Right renal pelvis (tissue), 4 donors: ENCODE data around the gene DMXL2. TPM values are rescaled to one million over a fixed set of nuclear protein-coding genes. Genes with fewer than 3 reads are reported as not detected.
"Not testable (repeated sequence)": the region's sequence is repeated elsewhere in the genome, so short reads cannot be mapped to it uniquely, and the experiment has no call there.

ENCODE experiments used
- DNase-seq, 4 donors: peaks; one replicate each; pipeline ENCODE4 v3.0.0-alpha.2; 2013; ENCODE audit warnings: low read depth in 4 of 4, low spot score in 3 of 4, missing footprints in 1 of 4
- polyA plus RNA-seq, 4 donors: library from polyadenylated mRNA; unstranded; fragments of 120-200 nt; gene quantifications; one replicate each; pipeline ENCODE4 v1.2.1, GENCODE V29; 2013; ENCODE audit not compliant: insufficient read length in 4 of 4

Gene DMXL2
- polyA plus RNA-seq, 4 donors = 47.1 to 67.5 (median 53.4) TPM

GRCh38 chr15:51425517-51426040 is 197.0 kb downstream of the DMXL2 start:
- no peak for DNase-seq

GRCh38 chr15:51424780-51425179 is 197.8 kb downstream of the DMXL2 start:
- no peak for DNase-seq

GRCh38 chr15:51423040-51423439 is 199.5 kb downstream of the DMXL2 start:
- not testable (repeated sequence) for DNase-seq

GRCh38 chr15:51416129-51416528 is 206.4 kb downstream of the DMXL2 start:
- no peak for DNase-seq

- no peak for DNase-seq
These were observed 208.2 kb downstream of the DMXL2 start for GRCh38 chr15:51414256-51414860.

- DNase-seq = no peak
These were observed 216.7 kb downstream of the DMXL2 start for GRCh38 chr15:51405693-51406523.

GRCh38 chr15:51403946-51404695 is 218.4 kb downstream of the DMXL2 start:
- no peak for DNase-seq

GRCh38 chr15:51403072-51403878 is 219.3 kb downstream of the DMXL2 start:
- DNase-seq = no peak

GRCh38 chr15:51401872-51402517 is 220.6 kb downstream of the DMXL2 start:
- no peak for DNase-seq

GRCh38 chr15:51401051-51401780 is 221.4 kb downstream of the DMXL2 start:
- no peak for DNase-seq

GRCh38 chr15:51398626-51399025 is 223.9 kb downstream of the DMXL2 start:
- DNase-seq = no peak

Other genes with a start within 250 kb of the DMXL2 start
- under 1 TPM in 3 of 4 donors, not detected in 1; 0.17 to 0.39 (median 0.18) TPM for gene SCG3, start 58.7 kb upstream of the DMXL2 start, polyA plus RNA-seq
- gene LYSMD2, start 114.9 kb upstream of the DMXL2 start, polyA plus RNA-seq = 1 to 10 TPM; 4.8 to 7.8 (median 7.0) TPM
- 1 to 10 TPM; 3.9 to 5.3 (median 4.7) TPM for gene TMOD2, start 128.8 kb upstream of the DMXL2 start, polyA plus RNA-seq
- gene TMOD3, start 206.9 kb upstream of the DMXL2 start, polyA plus RNA-seq = 10 to 100 TPM; 47.3 to 60.5 (median 54.0) TPM